Measurements from ENCODE around the gene USP32. TPM values are rescaled to one million over a fixed set of nuclear protein-coding genes. Genes with fewer than 3 reads are reported as not detected.

The USP32 gene
- total and polyA plus RNA-seq, 2 donors (not counting 3 experiments of a cell fraction or from before 2014, with no cell fraction given), result 15.7 to 52.9 TPM

DNA sequence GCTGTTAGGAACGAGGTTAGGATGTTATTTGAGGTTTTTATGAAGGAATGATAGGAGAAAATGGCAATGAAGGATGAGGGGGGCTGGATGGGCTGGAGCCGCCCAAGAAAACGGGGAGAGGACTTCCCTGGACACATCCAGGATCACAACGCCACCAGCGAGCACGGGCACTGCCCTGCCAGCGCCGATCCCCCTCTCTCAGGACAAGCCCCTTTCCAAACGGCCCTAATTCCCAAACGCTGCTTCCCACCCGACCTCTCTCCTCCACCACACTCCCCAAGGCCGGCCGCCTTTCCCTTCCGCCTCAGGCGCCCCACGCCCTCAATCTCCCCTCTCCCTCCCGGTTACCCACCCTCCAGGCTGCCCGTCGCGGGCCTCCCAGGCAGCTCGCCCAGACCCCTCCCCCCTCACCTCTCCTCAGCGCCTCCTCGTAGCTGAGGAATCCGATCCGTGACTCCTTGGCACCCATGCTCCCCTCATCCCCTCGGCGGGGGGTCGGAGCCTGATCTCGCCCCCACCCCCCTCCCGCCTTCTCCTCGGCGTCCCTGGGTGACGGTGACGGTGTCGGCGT lies 377 bp downstream of the USP32 start:
- peaks cover 9% of the 10 kb centered on the region for H4K20me1 ChIP-seq (replicated peaks; ENCODE audit: control insufficient read depth, extremely low read depth, insufficient read depth, low read length)
- H3K9ac ChIP-seq (replicated peaks; ENCODE audit: extremely low read depth, insufficient read depth, low read length), result peak overlapping the region; percentile 90
- H3K9me3 ChIP-seq (replicated peaks; ENCODE audit: control insufficient read depth, insufficient read depth, low read length), result no peaks in the 10 kb centered on the region
- POLR2A ChIA-PET, result interaction anchor here (0.5 to 1.3 kb wide), 5 partner anchors 17 to 216 kb away, joined by 3 to 10 read pairs (median 4); no protein-coding TSS in a partner anchor
- no peak for FAIRE-seq
- TF ChIP-seq, protein P1, sequence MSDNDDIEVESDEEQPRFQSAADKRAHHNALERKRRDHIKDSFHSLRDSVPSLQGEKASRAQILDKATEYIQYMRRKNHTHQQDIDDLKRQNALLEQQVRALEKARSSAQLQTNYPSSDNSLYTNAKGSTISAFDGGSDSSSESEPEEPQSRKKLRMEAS (IDR thresholded peaks at IDR 0.05; ENCODE audit: insufficient read depth, insufficient read length), result no peak
- peak; percentile 1 for TF ChIP-seq POLR2AphosphoS5 (IDR thresholded peaks at IDR 0.05; ENCODE audit: insufficient read depth, low read depth, low read length)
- CTCF ChIA-PET, result interaction anchor here (0.6 to 3.2 kb wide), 5 partner anchors 24 to 161 kb away, joined by 3 to 17 read pairs (median 4); no protein-coding TSS in a partner anchor
- no peaks in the 10 kb centered on the region for H3K27me3 ChIP-seq (ENCODE audit: control insufficient read depth in 2 of 2, insufficient read depth in 2 of 2, low read length in 2 of 2)
- H3K27ac ChIP-seq (ENCODE audit: insufficient read depth, low read depth, low read length), result peak overlapping the region; percentile 82
- peak overlapping the region; percentile 98 for H3K4me2 ChIP-seq (ENCODE audit: insufficient read depth, low read length)
- H3K36me3 ChIP-seq (ENCODE audit: control insufficient read depth in 2 of 2, extremely low read depth in 1 of 2, insufficient read depth in 2 of 2, low read length in 2 of 2), result no peaks in the 10 kb centered on the region
- peak overlapping the region; percentile 77 for H2AFZ ChIP-seq (ENCODE audit: low read depth, low read length)
- no TSS peak for BruUV-seq (replicated peaks)
- dilution Hi-C loops (cut with MboI; ENCODE audit: extremely low pct_ligation_motif_present, low sequenced_read_pairs), result no loop called here
- H3K4me1 ChIP-seq (ENCODE audit: control insufficient read depth, extremely low read depth, insufficient read depth, low read length), result peaks cover 22% of the 10 kb centered on the region
- peak overlapping the region; percentile 59 to 93 (median 88) for H3K4me3 ChIP-seq (replicated peaks in 1 of 3; ENCODE audit: insufficient read depth in 1 of 3, low read depth in 1 of 3, low read length in 3 of 3)
- intact Hi-C loops (cut with micrococcal nuclease), result loop anchor here (1.0 to 10.0 kb wide), 6 partner anchors 29 to 247 kb away; partner anchors contain the start of gene CA4
- no peaks in the 10 kb centered on the region for H3K9me1 ChIP-seq (replicated peaks; ENCODE audit: control insufficient read depth, extremely low read depth, insufficient read depth, low read length)
- DNase-seq (ENCODE audit: low read depth, low spot score), result no peak
- peaks cover 52% of the 10 kb centered on the region for H3K79me2 ChIP-seq (ENCODE audit: control insufficient read depth, insufficient read depth, low read length)

DNA sequence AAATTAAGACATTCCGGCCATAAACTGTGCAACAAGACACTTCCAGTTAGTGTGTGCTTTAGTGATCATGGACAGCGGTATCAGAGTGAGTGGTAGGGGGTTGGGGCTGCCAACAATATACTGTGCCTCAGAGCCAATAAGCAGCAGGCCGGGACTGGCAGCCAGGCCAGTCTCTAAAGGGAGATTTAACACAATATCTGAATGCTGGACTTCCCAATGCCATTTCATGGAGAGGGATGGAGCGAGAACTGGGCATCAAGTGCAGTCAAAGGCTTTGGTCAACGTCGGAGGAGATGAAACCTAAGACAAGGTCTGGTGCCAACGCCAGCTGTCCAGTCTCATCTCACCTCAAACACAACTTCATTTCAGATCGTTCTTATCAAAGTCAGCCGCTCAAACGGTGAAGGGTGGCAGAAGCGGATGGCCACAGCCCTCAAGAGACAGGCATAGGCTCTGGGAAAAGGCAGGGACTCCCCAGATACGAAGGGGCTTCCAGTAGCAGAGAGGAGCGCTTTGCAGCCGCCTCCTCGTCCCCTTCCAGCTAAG lies 935 bp downstream of the USP32 start:
- Histone ChIP-seq H3K9me3 (replicated peaks; ENCODE audit: control insufficient read depth, insufficient read depth, low read length) (no peaks in the 10 kb centered on the region), H3K36me3 (ENCODE audit: control insufficient read depth in 2 of 2, extremely low read depth in 1 of 2, insufficient read depth in 2 of 2, low read length in 2 of 2) (no peaks in the 10 kb centered on the region), H3K9me1 (replicated peaks; ENCODE audit: control insufficient read depth, extremely low read depth, insufficient read depth, low read length) (no peaks in the 10 kb centered on the region), H4K20me1 (replicated peaks; ENCODE audit: control insufficient read depth, extremely low read depth, insufficient read depth, low read length) (peaks cover 9% of the 10 kb centered on the region), H3K27ac (ENCODE audit: insufficient read depth, low read depth, low read length) (peak overlapping the region; percentile 82), H2AFZ (ENCODE audit: low read depth, low read length) (peak overlapping the region; percentile 77), H3K79me2 (ENCODE audit: control insufficient read depth, insufficient read depth, low read length) (peaks cover 57% of the 10 kb centered on the region), H3K4me1 (ENCODE audit: control insufficient read depth, extremely low read depth, insufficient read depth, low read length) (peaks cover 22% of the 10 kb centered on the region), H3K9ac (replicated peaks; ENCODE audit: extremely low read depth, insufficient read depth, low read length) (peak overlapping the region; percentile 90), H3K4me3 (replicated peaks in 1 of 3; ENCODE audit: insufficient read depth in 1 of 3, low read depth in 1 of 3, low read length in 3 of 3) (peak overlapping the region; percentile 59 to 93 (median 88)), H3K4me2 (ENCODE audit: insufficient read depth, low read length) (peak overlapping the region; percentile 98), H3K27me3 (ENCODE audit: control insufficient read depth in 2 of 2, insufficient read depth in 2 of 2, low read length in 2 of 2) (no peaks in the 10 kb centered on the region)
- dilution Hi-C loops (cut with MboI; ENCODE audit: extremely low pct_ligation_motif_present, low sequenced_read_pairs) (no loop called here), intact Hi-C loops (cut with micrococcal nuclease) (loop anchor here (5.0 to 10.0 kb wide), 4 partner anchors 144 to 246 kb away; partner anchors contain the start of gene CA4)
- DNase-seq (ENCODE audit: low read depth, low spot score) (peak; percentile 81), FAIRE-seq (peak; percentile 82)
- POLR2A ChIA-PET, result interaction anchor here (1.0 kb wide), 1 partner anchor 41 kb away, joined by 4 read pairs; no protein-coding TSS in a partner anchor
- no TSS peak for BruUV-seq (replicated peaks)
- TF ChIP-seq JUN (IDR thresholded peaks at IDR 0.05; ENCODE audit: borderline replicate concordance, insufficient read depth, insufficient read length, low read depth), result no peak
- TF ChIP-seq POLR2A (IDR thresholded peaks at IDR 0.05; ENCODE audit: low read depth, low read length), result peak; percentile 35
- TF ChIP-seq POLR2AphosphoS5 (IDR thresholded peaks at IDR 0.05; ENCODE audit: insufficient read depth, low read depth, low read length), result peak; percentile 13
- no peak for TF ChIP-seq GATA2 (IDR thresholded peaks at IDR 0.05; ENCODE audit: insufficient read depth, insufficient read length, low read depth, low read length)
- CTCF ChIA-PET, result interaction anchor here (1.7 to 3.2 kb wide), 2 partner anchors 30 to 160 kb away, joined by 4 to 17 read pairs (median 7); no protein-coding TSS in a partner anchor

Data from endothelial cell of umbilical vein (primary cell).